GM18502 (cell line): ENCODE results near the gene TNS1.

Experiments
- ATAC-seq: cut with Tn5 transposase; IDR thresholded peaks from one replicate; pipeline ENCODE4 v1.9.1; 2021; ENCODE audit warnings: mild to moderate bottlenecking; ENCODE audit not compliant: unreplicated experiment, poor library complexity

Gene TNS1

GRCh38 chr2:217983276-217984233 lies 19.2 kb downstream of the TNS1 start:
- no peak for ATAC-seq

GRCh38 chr2:217981971-217982370 lies 20.8 kb downstream of the TNS1 start:
- ATAC-seq, result no peak

- ATAC-seq, result no peak
Observed at GRCh38 chr2:217981084-217981730, 21.6 kb downstream of the TNS1 start.

DNA sequence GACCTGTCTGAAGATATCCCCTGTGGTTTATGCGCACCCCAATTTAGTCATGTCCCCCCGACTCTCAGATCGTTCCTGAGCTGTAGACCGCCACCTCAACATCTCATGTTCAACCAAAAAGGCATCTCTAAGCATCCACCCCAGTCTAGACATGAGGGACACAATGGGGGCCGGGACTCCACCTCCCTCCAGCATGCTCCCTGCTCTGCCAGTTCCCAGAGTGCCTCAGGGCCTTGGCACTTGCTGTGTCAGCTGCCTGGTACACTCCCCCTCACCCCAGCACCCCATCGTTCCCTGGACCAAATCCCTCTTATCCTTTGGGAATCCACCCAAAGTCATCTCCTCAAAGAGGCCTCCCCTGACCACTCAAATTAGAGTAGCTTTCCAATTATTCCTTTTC lies 22.2 kb downstream of the TNS1 start:
- ATAC-seq, result no peak

- no peak for ATAC-seq
Observed at GRCh38 chr2:217980036-217980435, 22.8 kb downstream of the TNS1 start.

DNA sequence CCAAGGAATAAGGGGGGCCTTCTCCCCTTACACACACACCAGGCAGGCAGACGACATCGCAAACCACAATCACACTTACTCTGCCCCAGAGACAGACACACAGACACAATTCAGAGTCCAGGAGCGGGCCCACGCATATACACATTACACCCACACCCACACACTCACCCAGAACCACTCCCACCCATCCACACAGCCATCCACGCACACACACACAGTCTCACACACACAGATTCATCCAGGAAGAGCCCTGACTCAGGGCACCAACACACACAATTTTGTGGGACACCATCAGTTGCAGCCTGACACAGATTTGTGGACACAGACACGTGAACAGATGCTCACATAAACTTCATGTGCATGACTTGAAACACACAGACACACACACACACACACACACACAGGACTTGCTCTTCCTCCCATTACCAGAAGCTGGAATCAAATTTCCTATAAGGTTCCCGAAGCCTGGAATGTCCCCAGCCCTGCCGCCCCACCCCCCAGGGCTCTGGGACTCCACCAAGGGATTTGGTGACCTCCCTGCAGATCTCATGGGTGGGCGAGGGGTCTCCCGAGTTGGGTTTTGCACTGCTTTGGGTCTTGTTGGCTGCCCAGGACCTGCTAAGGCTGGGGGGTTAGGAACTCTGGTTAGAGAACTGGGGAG lies 23.5 kb downstream of the TNS1 start:
- ATAC-seq, result no peak

DNA sequence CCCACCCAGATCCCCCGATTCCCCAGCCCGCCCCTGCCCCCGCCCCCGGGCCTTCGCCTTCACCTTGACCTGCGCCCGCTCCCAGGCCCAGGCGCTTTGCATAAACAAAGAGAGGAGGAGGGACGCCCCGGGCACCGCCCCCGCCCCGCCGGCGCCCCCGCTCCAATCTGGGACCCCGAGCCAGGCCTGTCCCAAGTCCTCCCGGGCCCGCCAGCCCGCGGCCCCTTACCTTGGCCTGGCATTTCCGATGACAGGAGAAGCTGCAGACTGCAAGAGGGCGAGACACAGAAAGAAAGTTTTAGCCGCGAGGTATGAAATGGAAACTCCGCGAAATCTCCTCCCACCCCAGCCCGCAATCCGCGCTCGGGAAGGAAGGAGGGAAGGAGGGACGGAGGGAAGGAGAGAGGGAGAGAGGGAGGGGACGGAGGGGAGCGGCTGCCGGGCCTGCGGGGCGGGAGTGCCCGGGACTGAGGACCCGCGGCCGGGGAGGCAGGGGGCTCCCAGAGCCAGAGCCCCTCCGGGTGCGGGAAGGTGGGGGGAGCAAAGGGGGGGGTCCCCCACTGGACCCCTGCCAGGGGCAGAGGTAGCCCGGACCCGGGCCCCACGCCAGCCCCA lies 24.2 kb downstream of the TNS1 start:
- ATAC-seq, result no peak

GRCh38 chr2:217977840-217978535 lies 24.8 kb downstream of the TNS1 start:
- no peak for ATAC-seq

GRCh38 chr2:217976301-217976700 lies 26.5 kb downstream of the TNS1 start:
- ATAC-seq, result no peak

DNA sequence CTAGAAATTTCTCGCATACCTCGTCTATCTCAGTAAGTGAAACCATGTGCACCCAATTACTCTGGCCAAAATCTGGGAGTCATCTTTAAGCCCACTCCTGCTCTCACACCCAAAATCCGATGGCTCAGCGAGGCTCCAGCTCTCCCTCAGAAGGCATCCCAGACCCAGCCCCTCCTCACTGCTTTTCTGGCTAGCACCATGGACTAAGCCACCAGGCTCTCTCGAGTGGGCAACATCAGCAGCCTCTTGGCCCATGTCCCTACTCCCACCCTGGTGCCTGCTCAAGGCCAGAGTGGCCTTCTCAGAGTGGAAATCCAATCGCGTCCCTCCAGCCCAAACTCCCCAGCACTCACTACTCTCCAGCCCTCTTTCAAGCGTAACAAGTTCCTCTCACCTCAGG lies 27.2 kb downstream of the TNS1 start:
- ATAC-seq, result no peak

GRCh38 chr2:217974389-217975005 lies 28.3 kb downstream of the TNS1 start:
- no peak for ATAC-seq

DNA sequence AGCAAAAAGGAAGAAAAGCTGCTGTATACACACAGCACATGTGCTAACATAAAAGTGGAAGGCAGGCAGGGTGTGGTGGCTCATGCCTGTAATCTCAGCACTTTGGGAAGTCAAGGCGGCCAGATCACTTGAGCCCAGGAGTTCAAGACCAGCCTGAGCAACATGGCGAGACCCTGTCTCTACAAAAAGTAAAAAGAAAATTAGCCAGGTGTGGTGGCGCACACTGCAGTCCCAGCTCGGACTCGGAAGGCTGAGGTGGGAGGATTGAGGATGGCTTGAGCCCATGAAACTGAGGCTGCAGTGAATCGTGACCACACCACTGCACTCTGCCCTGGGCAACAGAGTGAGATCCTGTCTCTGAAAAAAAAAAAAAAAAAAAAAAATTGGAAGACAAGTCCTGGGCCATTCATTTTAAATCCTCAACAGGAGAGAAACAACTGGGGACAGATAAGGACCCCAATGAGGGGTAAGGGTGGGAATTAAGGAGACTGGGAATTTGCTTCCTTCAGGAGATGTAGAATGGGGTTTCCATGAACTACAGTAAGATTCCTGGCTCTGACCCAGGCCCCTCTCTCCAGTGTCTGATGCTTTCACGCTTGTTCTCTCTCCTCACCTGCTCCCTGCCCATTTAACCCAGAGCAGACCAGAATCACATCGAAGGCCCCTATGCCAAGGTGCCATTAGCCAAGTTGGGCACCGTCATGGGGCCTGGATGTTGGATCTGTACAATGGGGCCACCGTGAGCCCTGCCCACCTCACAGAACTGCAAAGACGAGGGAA lies 29.6 kb downstream of the TNS1 start:
- no peak for ATAC-seq

DNA sequence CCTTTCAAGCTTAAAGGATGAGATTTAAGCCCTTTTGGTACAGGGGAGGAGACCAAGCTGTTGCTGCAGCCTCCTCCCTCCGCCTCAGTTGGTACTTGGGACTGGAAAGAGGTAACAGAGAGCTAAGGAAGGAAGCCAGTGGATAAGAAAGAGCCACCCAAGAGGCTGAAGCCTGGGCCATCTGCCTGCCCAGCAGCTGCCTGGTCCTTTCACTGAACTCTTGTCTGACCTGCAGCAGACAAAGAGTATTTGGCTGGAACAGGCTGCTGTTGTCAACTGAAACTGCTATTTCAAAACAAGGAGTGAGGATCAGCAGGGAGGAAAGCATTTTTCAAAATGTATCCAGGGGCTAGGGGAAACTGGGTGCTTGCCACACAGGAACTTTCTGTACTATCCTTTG lies 30.3 kb downstream of the TNS1 start:
- no peak for ATAC-seq

DNA sequence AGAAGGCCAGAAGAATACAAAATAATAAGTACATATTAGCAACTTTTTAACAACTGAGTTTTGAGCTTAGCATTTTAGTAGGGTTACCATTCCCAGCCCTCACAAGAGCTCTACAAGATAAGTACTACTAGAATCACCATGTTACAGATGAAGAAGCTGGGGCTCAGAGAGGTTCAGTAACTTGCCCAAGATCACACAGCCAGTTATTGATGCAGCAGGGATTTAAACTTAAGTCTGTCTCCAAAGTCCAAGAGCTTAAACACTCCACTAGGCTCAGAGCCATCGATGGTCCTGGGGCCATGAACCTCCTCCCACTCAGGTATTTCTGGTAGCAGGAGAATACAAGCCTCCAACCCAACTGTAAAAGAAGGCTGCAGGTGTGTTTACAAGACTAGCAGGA lies 30.8 kb downstream of the TNS1 start:
- no peak for ATAC-seq

DNA sequence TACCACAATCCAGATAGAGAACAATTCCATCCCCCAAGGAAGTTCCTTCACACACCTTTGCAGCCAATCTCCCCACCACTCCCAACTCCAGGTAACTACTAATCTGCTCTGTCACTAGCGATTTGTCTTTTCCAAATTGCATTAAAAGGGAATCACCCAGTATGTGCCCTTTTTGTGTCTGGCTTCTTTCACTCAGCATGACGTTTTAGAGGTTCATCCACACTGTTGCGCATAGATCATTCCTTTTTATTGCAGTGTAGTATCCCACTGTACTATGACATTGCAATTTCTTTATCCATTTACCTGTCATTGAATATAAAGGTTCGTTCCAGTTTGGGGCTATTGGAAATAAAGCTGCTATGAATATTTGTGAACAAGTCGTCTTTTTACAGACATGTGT lies 31.6 kb downstream of the TNS1 start:
- ATAC-seq, result no peak

- ATAC-seq, result no peak
Observed at GRCh38 chr2:217970206-217970605, 32.6 kb downstream of the TNS1 start.

- no peak for ATAC-seq
Observed at GRCh38 chr2:217969588-217969987, 33.2 kb downstream of the TNS1 start.

- ATAC-seq, result no peak
Observed at GRCh38 chr2:217968023-217968422, 34.8 kb downstream of the TNS1 start.
